T-helper 1 cell (primary cell): ENCODE measurements around the gene APMAP.

ENCODE experiments used
- DNase-seq, 5 donors: peaks; one replicate each; pipeline ENCODE4 v3.0.0-alpha.2; 2012 to 2020
- total RNA-seq, 4 donors: gene quantifications; one replicate each; lab custom pipeline; 2026; lab: John Stamatoyannopoulos, UW

Gene APMAP, protein sequence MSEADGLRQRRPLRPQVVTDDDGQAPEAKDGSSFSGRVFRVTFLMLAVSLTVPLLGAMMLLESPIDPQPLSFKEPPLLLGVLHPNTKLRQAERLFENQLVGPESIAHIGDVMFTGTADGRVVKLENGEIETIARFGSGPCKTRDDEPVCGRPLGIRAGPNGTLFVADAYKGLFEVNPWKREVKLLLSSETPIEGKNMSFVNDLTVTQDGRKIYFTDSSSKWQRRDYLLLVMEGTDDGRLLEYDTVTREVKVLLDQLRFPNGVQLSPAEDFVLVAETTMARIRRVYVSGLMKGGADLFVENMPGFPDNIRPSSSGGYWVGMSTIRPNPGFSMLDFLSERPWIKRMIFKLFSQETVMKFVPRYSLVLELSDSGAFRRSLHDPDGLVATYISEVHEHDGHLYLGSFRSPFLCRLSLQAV
- 37.2 to 47.8 (median 40.6) reads per million in 4 donors for total RNA-seq

DNA sequence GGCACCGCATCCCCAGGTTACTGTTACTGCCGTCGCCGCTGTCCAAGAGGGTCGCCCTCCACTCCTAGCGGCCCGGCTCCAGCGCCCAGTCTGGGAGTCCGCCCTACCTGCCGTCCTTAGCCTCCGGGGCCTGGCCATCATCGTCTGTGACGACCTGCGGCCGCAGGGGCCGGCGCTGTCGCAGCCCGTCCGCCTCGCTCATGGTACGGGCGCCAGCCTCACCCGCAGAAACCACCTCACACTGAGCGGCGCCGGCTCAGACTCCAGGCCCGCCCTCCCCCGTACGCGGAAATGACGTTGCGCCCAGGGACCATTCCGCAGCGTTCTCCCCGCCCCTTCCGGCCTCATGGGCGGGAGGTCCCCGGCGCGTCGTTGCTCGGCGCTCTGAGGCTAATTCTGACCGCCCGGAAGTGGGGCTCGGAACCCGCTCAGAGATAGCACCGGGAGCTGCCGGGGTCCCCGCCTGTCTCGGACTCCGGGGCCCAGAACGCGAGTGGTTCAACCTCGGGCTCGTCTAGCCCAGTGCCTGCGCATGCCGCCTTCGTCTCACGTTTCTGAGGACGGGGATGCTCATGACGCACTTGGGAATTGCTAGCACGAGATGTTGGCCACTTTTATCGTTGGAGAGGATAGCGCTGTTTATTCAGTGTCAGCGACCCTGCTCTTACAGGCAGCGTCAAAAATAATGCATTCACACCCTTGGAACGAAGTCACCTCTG is at the start of gene APMAP:
APMAP (minus strand) TSS at position 265 of the 719 bp plus-strand sequence; CDS start at position 202, 63 bp downstream.
- DNase-seq, result peak; percentile 90 to 95 (median 94)

DNA sequence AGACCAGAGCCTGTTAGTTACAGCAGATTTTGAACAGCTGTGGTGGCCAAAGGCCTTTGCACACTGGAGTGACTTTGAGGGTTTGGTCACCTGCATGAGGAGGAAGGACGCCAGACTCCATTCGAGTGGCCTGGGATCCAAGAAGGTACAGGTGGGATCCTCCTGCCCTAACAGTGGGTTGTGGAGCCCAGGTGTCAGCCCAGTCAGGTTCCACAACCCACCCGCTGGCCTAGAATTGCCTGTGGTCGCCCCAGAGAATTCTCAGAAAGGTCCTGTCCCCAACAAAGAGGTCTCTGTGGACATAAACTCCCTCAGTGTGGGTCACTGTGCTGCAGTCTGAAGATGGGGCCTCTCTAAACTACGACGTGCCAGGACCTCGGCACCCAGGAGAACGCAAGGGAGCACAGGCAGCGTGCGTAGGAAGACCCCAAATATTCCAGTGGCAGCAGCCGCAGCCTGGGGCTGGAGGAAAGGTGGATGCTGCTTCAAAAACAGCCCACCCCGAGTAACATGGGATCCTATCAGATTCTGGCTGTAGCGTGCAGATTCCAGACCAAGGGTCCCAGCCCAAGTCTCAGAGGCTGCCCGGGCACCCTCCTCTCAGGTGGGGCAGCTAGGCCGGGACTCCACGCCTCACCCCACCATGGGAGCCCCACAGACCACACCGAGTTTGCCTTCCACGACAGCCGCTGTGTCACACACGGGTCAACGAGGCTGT is 49.4 kb upstream of the APMAP start:
- DNase-seq, result no peak

DNA sequence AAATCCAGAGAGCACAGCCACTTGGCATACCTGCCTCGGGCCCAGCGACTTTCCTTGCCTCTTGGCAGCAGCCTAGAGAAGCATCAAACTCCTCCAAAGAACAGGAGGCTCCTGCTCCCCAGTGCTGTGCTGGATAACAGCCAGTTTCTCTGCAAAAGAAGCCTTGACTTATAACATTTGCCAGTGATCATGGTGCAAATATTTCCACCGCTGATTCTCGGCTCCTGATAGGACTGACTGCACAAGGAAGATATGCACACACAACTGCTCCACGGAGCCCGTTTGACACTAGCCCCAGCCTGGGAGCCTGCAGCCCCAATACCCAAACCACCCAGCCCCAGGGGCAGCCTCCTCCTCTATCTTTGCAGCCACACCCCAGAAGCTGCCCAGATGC is 47.9 kb upstream of the APMAP start:
- DNase-seq, result no peak

DNA sequence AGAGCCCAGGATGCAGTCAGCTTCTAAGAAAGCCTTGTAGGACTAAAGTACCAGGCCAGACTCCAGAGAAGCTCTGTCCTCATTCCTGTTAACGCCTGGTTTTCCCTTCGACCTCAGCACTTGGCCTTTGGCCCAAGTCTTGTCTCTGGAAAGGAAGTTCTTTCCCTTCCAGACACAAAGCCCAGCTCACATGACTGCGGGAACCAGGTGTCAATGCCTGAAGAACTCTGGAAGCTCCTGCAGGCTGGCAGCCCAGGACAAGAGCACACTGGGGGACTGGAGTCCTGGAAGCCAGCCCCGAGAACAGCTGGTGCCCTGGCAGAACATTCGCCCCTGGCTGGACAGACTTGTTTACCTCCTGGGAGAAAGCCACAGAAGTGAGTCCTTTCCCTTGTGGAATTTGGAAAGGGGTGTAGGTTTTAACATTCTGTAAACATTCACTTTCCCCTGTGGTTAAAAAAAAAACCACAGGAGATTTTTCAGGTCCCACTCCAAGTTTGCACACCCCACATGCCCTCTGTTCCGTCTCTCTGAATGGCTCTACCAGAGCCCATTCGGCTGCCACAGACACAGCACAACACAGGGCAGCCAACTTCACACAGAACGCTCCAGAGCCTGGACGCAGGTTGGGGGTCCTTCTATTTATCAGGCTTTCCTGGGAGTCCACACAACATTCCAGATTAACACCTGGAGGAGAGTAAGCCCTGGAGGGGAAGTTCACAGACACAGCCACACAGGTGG is 47.3 kb upstream of the APMAP start:
- no peak for DNase-seq

DNA sequence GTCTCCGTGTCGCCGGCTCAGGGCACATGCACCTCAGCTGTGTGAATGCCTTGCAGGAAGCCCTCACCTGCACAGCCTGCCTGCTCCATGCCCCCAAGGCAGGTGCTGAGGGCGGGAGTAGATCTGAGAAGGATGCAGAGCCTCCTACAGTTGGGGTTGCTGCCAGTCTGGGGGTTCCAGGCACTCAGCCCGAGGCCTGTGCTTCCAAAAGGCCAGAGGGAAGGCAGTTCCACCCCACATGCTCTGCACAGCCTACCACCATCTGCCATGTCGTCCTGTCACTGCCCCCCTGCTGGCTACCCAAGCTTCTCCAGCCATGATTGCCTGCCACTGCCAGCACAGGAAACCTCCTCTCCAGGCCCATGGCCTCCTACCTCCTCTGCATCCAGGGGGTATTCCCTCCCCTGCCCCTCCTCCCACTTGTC is 46.1 kb upstream of the APMAP start:
- no peak for DNase-seq

DNA sequence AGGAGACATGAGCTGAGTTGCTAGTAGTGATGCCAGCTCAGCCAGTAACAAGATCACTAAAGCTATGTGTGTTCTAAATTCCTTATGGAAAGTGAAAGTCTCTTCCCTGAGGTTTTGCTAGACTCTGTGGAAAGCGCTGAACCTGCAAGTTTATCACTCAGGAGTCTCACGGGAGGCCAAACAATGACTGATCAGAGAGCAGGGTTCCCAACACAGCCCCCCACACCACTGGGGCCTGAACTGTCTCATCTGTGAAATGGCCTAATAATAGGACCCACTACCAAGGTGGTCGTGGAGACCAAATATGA is 45.5 kb upstream of the APMAP start:
- DNase-seq, result no peak

DNA sequence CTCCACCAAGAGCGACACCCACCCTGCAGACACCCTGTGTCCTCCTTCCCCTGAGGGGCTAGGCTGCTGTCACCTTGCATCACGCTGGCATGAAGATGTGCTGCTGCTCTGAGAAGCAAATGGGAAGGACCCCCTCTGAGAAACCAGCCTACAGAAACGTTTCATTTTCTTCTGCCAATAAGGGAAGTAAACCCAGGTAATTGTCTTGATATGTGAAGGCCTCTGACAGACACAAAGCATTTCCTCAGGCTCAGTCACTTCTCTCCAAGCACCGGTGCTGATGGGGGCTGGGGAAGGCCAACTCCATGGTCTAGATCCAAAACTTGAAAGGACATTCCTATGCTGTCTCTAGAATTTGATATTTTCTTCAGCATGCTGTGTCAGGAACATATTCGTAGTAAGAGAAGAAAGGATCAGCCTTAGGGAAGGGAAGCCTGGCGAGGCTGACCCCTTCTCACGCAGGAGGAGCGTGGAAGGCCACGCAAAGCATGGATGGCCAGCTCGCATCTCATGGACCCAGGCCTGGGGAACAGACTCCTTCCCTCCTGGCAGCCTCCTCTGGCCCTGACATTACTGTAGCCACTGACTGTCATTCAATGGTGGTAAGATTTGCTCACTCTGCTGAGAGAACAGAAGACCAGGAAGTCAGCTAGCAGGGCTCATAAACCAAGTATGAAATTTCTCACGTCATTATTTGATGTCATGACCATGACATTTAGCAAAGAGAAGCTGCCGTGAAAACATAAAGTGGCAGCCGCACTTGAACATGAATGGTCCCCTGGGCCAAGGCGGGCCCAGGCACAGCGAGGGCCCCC is 44.9 kb upstream of the APMAP start:
- no peak for DNase-seq

DNA sequence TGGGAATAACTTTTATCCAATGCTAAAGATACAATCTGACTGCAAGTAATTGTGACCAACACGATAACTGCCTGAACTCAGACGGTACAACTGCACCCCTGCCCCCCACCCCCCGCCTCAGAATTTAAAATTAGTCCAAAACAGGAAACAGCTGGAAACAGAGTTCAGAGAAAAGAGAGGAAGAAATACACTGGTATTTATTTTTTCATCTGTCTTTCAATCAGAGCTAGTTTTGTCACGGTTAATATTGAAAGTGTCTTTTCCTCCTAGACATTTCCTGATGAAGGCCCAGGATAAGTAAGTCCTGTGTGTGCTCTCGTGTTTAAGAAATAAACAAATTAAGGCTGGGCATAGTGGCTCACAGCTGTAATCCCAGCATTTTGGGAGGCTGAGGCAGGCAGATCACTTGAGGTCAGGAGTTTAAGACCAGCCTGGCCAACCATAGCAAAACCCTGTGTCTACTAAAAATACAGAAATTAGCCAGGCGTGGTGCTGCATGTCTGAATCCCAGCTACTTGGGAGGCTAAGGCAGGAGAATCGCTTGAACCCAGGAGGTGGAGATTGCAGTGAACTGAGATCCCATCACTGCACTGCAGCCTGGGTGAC is 43.9 kb upstream of the APMAP start:
- no peak for DNase-seq

DNA sequence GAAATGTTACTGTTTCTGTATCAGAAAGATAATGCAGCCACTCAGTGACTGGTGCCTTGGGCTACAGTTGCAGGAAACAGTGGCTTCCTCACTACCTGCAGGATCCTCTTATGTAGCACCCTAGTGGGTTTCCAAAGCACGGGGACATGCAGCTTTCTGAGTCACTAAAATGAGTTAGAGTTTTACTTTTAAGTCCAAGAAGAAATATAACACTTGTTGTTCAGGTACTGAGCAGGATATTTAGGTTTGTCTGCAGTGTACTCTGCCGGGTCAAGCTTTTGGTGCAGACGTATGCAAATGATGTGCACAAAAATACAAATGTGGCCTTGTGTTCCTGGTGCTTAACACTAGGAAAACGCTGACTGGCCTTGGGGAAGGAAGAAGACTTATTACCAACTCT is 43.4 kb upstream of the APMAP start:
- peak in 1 of 5 donors; percentile 37 for DNase-seq

DNA sequence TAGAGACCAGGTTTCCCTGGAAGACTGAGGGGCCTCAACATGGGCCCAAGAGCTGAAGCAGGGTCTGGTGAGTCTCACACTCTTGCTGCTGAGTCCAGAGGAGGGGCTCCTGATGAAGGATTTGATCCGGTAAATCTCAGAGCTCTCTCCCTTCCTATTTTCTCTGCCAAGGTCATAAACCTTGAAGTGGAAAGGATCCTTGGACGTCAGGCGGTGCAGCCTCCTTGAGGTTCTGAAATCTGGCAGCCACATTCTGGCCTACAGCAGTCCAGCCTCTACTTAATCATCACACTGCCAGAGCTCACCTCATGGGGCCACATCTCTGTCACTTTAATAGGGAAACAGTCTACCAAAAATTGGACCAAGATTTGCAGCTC is 41.4 kb upstream of the APMAP start:
- DNase-seq, result no peak

DNA sequence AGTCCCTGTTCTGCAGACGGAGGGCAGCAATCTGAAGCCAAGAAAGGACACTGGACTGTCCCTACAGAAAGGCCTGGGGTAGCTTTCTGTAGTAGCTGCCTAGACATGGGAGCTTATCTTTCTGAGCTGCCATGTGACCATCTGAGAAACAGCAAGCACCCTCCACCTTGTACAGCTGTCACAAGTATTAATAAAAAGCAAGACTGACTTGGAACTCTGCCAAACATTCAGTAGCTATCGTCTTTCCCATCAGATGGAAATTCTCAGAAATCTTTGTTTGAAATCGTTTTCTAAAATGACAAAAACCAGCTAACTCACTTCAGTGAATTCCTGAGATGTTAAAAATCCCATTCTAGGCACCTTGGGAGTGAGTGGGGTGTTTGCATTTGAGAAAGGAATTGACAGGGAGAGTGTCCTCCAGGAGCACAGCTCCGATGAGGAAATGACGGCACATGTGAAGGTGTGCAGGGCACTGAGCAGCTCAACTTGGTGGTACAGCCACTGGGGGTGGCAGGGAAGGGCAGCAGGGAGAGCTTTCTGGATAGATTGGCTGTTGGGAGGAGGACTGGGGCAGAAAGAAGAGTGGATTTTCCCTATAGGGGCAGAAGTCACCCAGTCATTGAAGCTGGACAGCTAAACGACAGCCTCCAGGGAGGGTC is 40.8 kb upstream of the APMAP start:
- no peak for DNase-seq

DNA sequence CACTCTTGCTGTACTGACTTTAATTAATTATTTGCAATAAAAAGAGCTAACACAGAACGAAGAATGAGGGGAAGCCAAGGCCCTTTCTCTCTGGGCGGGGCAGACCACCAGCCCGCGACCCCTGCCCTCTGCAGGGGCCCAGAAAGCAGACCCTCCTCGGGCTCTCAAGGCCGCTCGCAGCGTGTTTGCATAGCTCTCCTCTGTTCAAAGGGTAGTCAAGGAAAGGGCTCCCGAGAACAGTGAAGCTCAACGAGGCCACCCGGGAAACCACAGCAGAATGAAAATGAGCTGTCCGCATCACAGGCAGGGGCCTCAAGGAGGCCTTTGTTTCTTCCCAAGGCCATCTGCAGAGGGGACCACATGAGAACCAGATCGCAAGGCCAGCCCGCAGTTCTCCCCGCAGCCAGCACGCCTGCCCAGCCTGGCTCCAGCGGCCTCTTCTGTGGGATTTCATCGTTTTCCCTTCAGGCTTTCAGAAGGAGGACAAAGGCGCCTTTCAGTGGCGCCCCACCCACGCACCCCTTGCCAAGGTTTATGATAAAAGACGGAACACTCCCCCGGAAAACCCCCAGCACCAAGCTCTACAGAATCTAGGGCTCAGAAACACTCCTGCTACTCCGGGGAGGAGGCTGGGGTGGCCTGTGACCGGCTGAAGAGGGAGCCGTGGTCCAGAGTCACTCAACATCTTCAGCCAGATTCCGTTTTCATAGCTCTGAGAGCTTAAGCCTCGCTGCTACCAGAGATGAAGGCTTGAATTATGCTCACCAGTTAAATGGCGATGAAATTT is 40.1 kb upstream of the APMAP start:
- no peak for DNase-seq

DNA sequence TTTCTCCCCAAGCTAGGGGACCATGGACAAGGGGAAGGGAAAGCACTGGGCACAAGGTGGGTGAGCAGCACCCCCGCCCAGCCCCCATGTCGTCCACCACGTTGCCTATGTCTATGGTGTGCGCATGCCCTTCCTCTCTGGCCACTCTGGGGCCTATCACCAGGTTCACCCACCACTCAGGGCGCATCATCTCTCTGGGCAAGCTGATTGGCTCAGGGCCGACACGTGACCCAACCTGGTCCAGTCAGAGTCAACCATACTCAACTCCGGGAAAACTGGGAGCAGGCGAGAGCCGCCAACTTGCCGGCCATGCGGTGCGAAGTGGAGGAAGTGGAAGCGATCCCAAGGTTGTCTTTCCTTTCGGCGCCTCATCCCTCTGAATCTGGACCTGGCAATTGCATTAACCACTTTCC is 39.5 kb upstream of the APMAP start:
- DNase-seq, result no peak

DNA sequence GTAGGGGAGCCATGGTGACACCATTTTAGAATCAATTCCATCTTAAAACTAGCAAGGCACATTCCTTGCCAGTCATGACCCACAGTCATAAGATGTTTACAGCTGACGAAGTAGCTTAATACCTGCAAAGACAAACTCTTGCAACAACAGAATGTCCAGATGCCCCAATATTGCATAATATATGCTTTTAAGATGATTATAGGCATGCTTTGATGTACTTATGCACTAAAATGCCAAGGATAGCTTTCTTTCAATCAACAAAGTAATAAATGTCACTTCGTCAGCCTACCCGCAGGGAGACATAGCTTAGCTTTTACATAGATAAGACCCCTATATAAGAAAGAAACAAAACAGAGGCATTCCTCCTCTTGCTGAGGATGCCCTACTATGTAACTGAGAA is 38.7 kb upstream of the APMAP start:
- no peak for DNase-seq

DNA sequence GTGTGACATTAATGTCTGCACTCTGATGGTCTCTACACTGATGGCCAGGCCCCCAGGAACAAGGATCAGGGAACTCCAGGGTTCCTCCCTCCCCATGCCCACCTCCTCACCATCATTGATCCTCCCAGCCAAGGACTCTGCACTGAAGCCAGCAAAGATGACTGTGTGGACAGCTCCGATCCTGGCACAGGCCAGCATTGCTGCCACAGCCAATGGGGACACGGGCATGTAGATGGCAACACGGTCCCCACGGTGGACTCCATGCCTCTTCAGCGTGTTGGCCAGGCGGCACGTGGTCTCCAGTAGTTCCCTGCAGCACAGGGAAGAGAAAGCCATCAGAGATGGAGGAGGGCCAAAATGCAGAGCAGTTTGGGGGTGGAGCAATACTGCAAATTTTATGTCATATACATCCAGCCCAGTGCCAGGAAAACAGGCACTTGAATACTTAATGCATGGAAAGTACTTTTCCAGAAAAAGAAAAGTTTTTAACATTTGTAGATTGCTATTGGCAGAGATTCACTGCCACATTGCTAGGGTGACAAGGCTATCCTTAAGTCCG is 38.2 kb upstream of the APMAP start:
- DNase-seq, result no peak

DNA sequence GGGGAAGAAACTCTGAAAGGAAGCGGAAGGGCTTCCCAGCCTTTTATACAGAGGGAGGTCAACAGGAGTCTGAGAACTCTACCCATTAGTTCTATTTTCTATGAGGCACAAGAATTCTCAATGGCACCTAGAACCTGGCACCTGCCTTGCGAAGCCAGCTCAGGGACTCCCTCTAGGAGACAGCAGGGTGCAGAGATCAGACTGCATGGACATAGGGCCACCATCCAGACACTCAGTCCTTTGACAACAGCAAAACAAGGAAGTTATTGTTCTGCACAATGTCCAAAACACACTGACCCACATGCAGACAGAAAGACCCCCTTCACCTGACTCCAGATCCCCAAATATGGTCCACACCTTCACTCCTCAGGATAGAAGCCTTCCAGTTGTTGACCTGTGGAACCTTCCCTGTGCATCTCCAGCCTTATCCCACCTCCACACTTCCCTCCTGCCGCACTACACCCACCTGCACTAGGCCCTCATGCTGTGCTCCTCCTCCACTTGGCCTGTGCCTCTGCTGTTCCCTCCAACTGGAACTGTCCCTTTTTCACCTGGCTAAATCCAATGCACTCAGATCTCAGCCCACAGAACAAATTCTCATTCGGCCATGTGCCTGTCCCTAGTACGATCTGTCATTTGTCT is 37.6 kb upstream of the APMAP start:
- no peak for DNase-seq

DNA sequence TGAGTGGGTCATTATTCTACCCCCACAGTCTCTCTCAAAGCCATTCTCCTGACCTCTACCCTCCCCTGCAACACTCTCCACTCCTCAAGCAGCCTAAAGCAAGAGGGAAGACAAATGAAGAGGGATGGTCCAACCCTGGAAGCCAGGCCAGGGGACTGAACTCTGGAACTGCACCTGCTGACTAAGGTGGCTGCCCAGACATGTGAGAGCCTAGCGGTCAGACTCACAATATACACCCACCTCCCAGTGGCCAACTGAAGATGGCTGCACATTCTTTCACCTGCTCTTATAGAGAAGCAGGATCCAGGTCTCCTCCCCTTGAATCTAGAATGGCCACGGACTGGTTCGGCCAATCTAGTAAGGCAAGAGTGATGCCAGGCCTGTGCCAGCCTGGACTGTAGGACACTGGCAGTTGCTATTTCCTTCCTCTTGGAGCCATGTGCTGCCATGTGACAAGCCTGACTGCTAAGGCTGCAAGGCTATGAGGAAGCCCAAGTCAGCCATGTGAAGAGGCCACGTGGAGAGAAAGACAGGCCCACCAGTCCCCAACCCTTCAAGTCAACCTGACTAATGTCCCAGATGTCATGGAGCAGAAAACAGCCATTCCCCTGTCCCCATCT is 33.5 kb upstream of the APMAP start:
- DNase-seq, result no peak

DNA sequence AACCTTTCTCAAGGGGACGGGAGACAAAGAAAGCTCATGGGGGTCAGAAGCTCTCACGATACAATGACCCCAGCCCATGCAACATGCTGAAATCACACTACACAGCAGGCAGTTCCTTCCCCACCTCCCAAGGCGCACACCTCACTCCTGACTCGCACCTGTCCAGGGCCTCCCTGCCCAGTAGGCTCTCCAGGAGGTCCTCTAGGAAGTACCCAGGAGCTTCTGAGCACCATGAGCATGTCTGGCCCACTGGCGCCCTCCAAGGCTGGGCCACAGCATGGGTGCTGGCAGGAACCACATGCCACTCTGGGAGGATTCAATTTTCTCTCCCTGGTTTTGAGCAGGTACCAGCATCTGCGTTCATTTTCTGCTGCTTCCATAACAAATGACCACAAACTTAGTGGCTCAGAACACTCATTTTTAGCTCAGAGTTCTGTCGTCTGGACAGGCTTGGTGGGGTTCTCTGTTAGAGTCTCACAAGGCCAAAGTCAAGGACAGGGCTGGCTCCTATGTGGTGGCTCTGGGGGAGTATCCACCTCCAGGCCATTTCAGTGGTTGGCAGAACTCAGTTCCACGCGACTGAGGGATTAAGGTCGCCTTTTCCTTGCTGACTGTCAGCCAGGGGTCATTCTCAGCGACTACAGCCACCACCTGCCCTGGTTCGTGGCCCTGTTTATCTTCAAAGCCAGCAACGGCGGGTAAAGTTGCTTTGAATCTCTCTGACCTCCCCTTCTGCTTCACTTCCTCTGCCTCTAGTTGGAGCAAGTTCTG is 32.7 kb upstream of the APMAP start:
- DNase-seq, result no peak
